Embryonic facial prominence (tissue), 1 donor: ENCODE results near the gene PTPRG.

Experiments
- DNase-seq: peaks from one replicate; pipeline ENCODE4 v3.0.0-alpha.2; 2016; ENCODE audit errors: extremely low spot score

Gene PTPRG

GRCh38 chr3:61828184-61828874 is 267.0 kb downstream of the PTPRG start:
- no peak for DNase-seq

GRCh38 chr3:61828880-61829721 is 267.7 kb downstream of the PTPRG start:
- no peak for DNase-seq

- DNase-seq: no peak
Measured at GRCh38 chr3:61829722-61830350, 268.5 kb downstream of the PTPRG start.

- DNase-seq: no peak
Measured at GRCh38 chr3:61831973-61832372, 270.6 kb downstream of the PTPRG start.

GRCh38 chr3:61832375-61833229 is 271.2 kb downstream of the PTPRG start:
- no peak for DNase-seq

GRCh38 chr3:61839256-61839655 is 277.9 kb downstream of the PTPRG start:
- no peak for DNase-seq

- no peak for DNase-seq
Measured at GRCh38 chr3:61841111-61841845, 279.9 kb downstream of the PTPRG start.

- DNase-seq: no peak
Measured at GRCh38 chr3:61841988-61842387, 280.6 kb downstream of the PTPRG start.

GRCh38 chr3:61844346-61844745 is 283.0 kb downstream of the PTPRG start:
- no peak for DNase-seq

GRCh38 chr3:61846488-61846887 is 285.1 kb downstream of the PTPRG start:
- DNase-seq: no peak

GRCh38 chr3:61847784-61848462 is 286.6 kb downstream of the PTPRG start:
- DNase-seq: no peak

- DNase-seq: no peak
Measured at GRCh38 chr3:61848885-61849284, 287.5 kb downstream of the PTPRG start.

- DNase-seq: no peak
Measured at GRCh38 chr3:61853912-61854311, 292.5 kb downstream of the PTPRG start.

GRCh38 chr3:61855211-61855610 is 293.8 kb downstream of the PTPRG start:
- no peak for DNase-seq

- no peak for DNase-seq
Measured at GRCh38 chr3:61857297-61857696, 295.9 kb downstream of the PTPRG start.

GRCh38 chr3:61858054-61858453 is 296.7 kb downstream of the PTPRG start:
- peak; percentile 27 for DNase-seq

GRCh38 chr3:61861410-61861809 is 300.0 kb downstream of the PTPRG start:
- no peak for DNase-seq

- no peak for DNase-seq
Measured at GRCh38 chr3:61862614-61863289, 301.4 kb downstream of the PTPRG start.

GRCh38 chr3:61863579-61863978 is 302.2 kb downstream of the PTPRG start:
- DNase-seq: no peak

- DNase-seq: no peak
Measured at GRCh38 chr3:61864886-61865285, 303.5 kb downstream of the PTPRG start.
